ENCODE measurements around the gene PCDHGB7.
"Not testable (repeated sequence)": the region's sequence is repeated elsewhere in the genome, so short reads cannot be mapped to it uniquely, and the experiment has no call there.

GRCh38 chr5:141414548-141415274 is 2.8 kb upstream of the PCDHGB7 start:
- TF ChIP-seq POLR2A (IDR thresholded peaks at IDR 0.05); CTCF (IDR thresholded peaks at IDR 0.05); EP300 (IDR thresholded peaks at IDR 0.05; ENCODE audit: low read depth): not testable (repeated sequence)

Measured in transverse colon (tissue), 3 donors.